Nephron progenitor cell (in vitro differentiated cells): ENCODE measurements around the gene ERBB2.
A peak's percentile ranks its signal among the peaks of the same experiment; 100 is the strongest.

Experiments used
- DNase-seq: peaks from one replicate; pipeline ENCODE4 v3.0.0; 2021
- H3K27ac Mint-ChIP-seq: 2 replicates; pipeline ENCODE4 v1.8.0; 2021; ENCODE audit warnings: mild to moderate bottlenecking, moderate library complexity, mixed read lengths
- H3K27me3 Mint-ChIP-seq: 2 replicates; pipeline ENCODE4 v1.8.0; 2021; ENCODE audit warnings: mild to moderate bottlenecking, low read depth, mixed read lengths; ENCODE audit not compliant: poor library complexity
- H3K36me3 Mint-ChIP-seq: 2 replicates; pipeline ENCODE4 v1.8.0; 2021; ENCODE audit warnings: low read depth, mixed read lengths
- H3K4me1 Mint-ChIP-seq: 2 replicates; pipeline ENCODE4 v1.8.0; 2021; ENCODE audit warnings: mixed read lengths
- H3K4me3 Mint-ChIP-seq: 2 replicates; pipeline ENCODE4 v1.8.0; 2021; ENCODE audit warnings: mild to moderate bottlenecking, moderate library complexity, mixed read lengths
- H3K9me3 Mint-ChIP-seq: 2 replicates; pipeline ENCODE4 v1.8.0; 2021; ENCODE audit warnings: mild to moderate bottlenecking, moderate library complexity, mixed read lengths
- CTCF ChIP-seq: fragments of 200-600 bp; sonication (generic); IDR thresholded peaks from 2 replicates; pipeline ENCODE4 v1.5.0; 2021; ENCODE audit warnings: antibody characterized with exemption

ERBB2 gene

DNA sequence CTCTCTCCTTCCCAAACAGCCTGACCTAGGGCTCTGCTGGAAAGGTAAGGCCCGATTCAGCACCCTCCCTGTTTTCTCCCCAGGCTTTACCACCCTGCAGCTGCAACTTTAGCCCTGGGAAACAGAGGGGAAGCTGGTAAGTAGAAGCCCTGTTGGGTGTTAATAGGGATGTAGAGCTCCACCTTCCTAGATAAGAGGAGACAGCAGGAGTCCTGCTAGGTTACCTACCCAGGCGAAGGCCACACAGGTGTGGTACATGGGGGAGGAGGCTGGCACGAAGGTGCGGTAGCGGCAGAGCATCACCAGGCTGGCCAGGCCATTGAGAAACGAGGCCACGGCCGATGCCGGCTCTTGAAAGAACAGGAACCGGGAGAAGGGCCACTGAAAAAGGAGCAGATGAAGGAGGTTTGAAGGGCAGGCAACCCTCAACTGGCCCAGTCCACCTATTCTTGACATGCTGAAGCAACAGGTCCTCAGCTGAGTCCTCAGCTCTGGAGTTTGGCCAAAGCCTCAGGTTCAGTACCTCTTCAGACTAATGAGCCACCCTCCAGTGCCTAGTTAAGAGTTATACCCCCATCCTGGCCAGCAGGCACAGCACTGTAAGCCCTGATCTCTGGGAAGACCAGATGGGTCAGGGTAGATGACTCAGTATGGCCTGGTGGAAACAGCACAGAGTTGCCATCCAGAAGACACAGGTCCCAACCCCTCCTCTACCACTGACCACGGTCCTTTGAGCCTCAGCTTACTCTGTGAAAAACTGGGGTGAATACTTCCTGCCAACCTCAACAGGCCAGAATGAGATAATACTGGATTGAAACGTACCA is 15.3 kb upstream of the ERBB2 start:
- H3K36me3 Mint-ChIP-seq = peaks cover 17% of the 10 kb centered on the region
- no peak for TF ChIP-seq CTCF
- no peak for DNase-seq
- H3K4me3 Mint-ChIP-seq = no peak overlapping the region
- H3K27me3 Mint-ChIP-seq = peaks cover 12% of the 10 kb centered on the region
- peaks cover 22% of the 10 kb centered on the region for H3K4me1 Mint-ChIP-seq
- H3K9me3 Mint-ChIP-seq = no peaks in the 10 kb centered on the region
- no peak overlapping the region for H3K27ac Mint-ChIP-seq

DNA sequence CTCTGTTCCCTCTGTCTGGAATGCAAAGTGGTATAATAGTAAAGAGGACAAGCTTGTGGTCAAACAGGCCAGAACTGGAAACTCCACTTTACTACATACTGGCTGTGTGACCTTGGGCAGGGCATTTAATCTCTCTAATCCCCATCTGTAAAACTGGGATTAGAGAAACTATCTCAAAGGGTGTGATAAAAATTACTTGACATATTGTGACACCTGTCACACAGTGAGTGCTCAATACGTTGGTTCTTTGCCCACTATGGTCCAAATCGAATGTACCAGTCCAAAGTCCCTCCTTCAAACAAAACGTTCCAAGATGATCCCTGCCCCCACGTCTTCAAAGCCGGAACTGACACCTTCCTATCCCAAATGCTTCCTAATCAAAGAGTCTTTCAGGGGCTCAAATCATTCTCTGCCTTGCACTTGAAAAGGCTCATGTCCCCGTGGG is 12.7 kb upstream of the ERBB2 start:
- TF ChIP-seq CTCF = no peak
- Mint-ChIP-seq H3K27ac (no peak overlapping the region), H3K9me3 (no peaks in the 10 kb centered on the region), H3K4me1 (peaks cover 22% of the 10 kb centered on the region), H3K27me3 (peaks cover 22% of the 10 kb centered on the region), H3K36me3 (peaks cover 17% of the 10 kb centered on the region), H3K4me3 (peak overlapping the region; percentile 95)
- DNase-seq = no peak

DNA sequence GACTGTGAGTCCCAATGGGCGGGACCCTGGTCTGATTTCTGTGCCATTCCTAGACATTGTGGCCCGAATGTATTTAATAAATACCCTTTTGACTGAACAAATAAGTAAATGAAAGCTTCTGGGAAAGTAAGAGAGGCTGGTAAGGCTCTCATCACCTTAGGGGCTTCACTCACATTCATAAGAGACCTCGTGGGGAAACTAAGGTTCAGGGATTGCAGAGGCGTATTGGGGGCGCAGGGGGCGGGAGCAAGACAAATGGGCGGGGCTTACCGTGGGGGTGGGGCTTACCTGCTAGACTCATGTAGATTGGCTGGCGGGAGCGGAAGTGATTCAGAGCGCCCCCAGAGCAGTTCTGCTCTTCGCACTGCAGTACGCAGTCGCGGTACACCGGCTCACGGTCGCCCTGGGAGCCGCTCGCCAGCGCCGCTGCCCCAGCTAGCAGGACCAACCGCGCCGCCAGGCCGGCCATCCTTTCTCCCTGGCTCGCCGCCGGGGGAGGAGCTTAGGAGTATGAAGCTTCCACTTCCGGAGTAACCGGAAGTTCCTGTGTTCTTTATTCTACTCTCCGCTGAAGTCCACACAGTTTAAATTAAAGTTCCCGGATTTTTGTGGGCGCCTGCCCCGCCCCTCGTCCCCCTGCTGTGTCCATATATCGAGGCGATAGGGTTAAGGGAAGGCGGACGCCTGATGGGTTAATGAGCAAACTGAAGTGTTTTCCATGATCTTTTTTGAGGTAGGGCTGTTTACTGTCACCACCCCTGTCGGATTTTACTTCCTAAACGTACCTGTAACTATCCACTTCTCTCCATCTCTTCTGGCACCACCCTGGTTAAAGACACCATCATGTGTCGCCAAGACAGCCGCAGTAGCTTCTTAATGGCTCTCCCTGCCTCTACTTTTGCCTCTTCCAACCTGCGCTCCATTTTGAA is 12.1 kb upstream of the ERBB2 start, which contains the start of gene PGAP3:
TSS of gene PGAP3 (minus strand) at position 512 of the 929 bp plus-strand sequence. CDS start at position 469, 43 bp downstream.
- TF ChIP-seq CTCF = no peak
- peak; percentile 88 for DNase-seq
- H3K36me3 Mint-ChIP-seq = peaks cover 17% of the 10 kb centered on the region
- peak within 1 kb of the TSS; percentile 99 for H3K27ac Mint-ChIP-seq
- no peaks in the 10 kb centered on the region for H3K9me3 Mint-ChIP-seq
- peaks cover 22% of the 10 kb centered on the region for H3K4me1 Mint-ChIP-seq
- peak within 1 kb of the TSS; percentile 95 for H3K4me3 Mint-ChIP-seq
- peaks cover 22% of the 10 kb centered on the region for H3K27me3 Mint-ChIP-seq

GRCh38 chr17:39688475-39688835 is 11.4 kb upstream of the ERBB2 start:
- peaks cover 22% of the 10 kb centered on the region for H3K4me1 Mint-ChIP-seq
- H3K27ac Mint-ChIP-seq = peak overlapping the region; percentile 99
- no peak for DNase-seq
- H3K9me3 Mint-ChIP-seq = no peaks in the 10 kb centered on the region
- TF ChIP-seq CTCF = no peak
- H3K4me3 Mint-ChIP-seq = peak overlapping the region; percentile 95
- H3K27me3 Mint-ChIP-seq = peaks cover 22% of the 10 kb centered on the region
- peaks cover 12% of the 10 kb centered on the region for H3K36me3 Mint-ChIP-seq

GRCh38 chr17:39688945-39689344 is 10.9 kb upstream of the ERBB2 start:
- peak overlapping the region; percentile 95 for H3K4me3 Mint-ChIP-seq
- peak overlapping the region; percentile 24 for H3K27ac Mint-ChIP-seq
- H3K27me3 Mint-ChIP-seq = peaks cover 22% of the 10 kb centered on the region
- peaks cover 11% of the 10 kb centered on the region for H3K36me3 Mint-ChIP-seq
- DNase-seq = no peak
- no peaks in the 10 kb centered on the region for H3K9me3 Mint-ChIP-seq
- H3K4me1 Mint-ChIP-seq = peaks cover 22% of the 10 kb centered on the region
- no peak for TF ChIP-seq CTCF
